Vagina (tissue), 2 donors: ENCODE results near the gene SCN8A. TPM values are rescaled to one million over a fixed set of nuclear protein-coding genes. Genes with fewer than 3 reads are reported as not detected.

Experiments used
- DNase-seq, 2 donors: peaks; one replicate each; pipeline ENCODE4 v3.0.0-alpha.2; 2017; ENCODE audit errors: extremely low spot score in 2 of 2
- H3K27ac ChIP-seq: fragments of 200-600 bp; sonication (generic); one replicate; pipeline ENCODE4 v1.5.1; 2019
- H3K27me3 ChIP-seq: fragments of 200-600 bp; sonication (generic); one replicate; pipeline ENCODE4 v1.5.1; 2019
- H3K36me3 ChIP-seq, 2 donors: fragments of 200-600 bp; sonication (generic); one replicate each; pipeline ENCODE4 v1.5.1; 2017 to 2019
- H3K4me1 ChIP-seq: fragments of 200-600 bp; sonication (generic); one replicate; pipeline ENCODE4 v1.5.1; 2019
- H3K4me3 ChIP-seq, 2 donors: fragments of 200-600 bp; sonication (generic); 1 replicate in 1 of 2; 2 replicates in 1 of 2; pipeline ENCODE4 v1.5.1; 2016 to 2019
- H3K9me3 ChIP-seq: fragments of 200-600 bp; sonication (generic); one replicate; pipeline ENCODE4 v1.5.1; 2019
- POLR2A ChIP-seq, 2 donors: fragments of 450-650 bp; IDR thresholded peaks; one replicate each; pipeline ENCODE4 v1.6.1; 2017; ENCODE audit warnings: antibody characterized with exemption in 2 of 2, mild to moderate bottlenecking in 2 of 2, moderate library complexity in 2 of 2
- POLR2AphosphoS5 ChIP-seq, 2 donors: sonication (generic); formaldehyde crosslinking; IDR thresholded peaks; one replicate each; pipeline ENCODE4 v1.9.0; 2017; ENCODE audit warnings: antibody characterized with exemption in 2 of 2, mild to moderate bottlenecking in 2 of 2, low read depth in 1 of 2; ENCODE audit not compliant: insufficient read depth in 1 of 2
- intact Hi-C: fragments of 100-400 bp; cut with DNase I; formaldehyde crosslinking; loops from one replicate; pipeline ENCODE4 v1.15.1; 2023
- total RNA-seq: library from RNA; depleted of rRNA; stranded (reverse); fragments of >200 nt; gene quantifications from one replicate; pipeline ENCODE4 v1.2.3, GENCODE V29; 2016
- TF ChIP-seq, protein P1 (sequence below), 3 experiments: fragments of 450-650 bp in 2 of 3; fragments of 200-600 bp in 1 of 3; sonication (generic) in 1 of 3; IDR thresholded peaks; one replicate each; pipeline ENCODE4 v1.5.1; 2017 to 2019; ENCODE audit warnings: antibody characterized with exemption in 3 of 3, mild to moderate bottlenecking in 2 of 3, moderate library complexity in 2 of 3

SCN8A gene
- total RNA-seq, 1 donor from 2014 or later, result 3.7 TPM

DNA sequence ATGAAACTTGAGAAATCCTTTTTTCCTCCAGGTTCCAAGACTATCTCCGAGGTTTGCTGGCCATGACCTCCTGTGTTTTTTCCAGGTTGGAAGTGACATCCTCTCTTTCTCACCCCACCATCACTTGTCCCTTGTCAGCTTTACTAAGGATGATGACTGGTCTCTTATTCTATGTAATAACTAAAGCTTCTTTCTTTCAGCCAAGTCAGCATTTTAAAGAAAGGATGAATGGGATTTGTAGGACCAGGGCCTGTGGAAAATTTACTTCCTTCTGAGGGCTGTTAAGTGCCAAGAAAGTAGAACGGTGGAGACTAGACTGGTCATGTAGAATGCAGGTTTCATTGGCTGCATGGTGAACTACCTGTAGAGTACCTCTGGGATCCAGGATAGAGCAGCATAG is 183.9 kb downstream of the SCN8A start:
- Histone ChIP-seq H3K9me3 (no peaks in the 10 kb centered on the region), H3K27me3 (no peaks in the 10 kb centered on the region), H3K36me3 (no peaks in the 10 kb centered on the region), H3K4me3 (no peak overlapping the region), H3K27ac (no peak overlapping the region), H3K4me1 (no peaks in the 10 kb centered on the region)
- no peak for DNase-seq
- no peak for TF ChIP-seq POLR2AphosphoS5 (IDR thresholded peaks at IDR 0.05; ENCODE audit: insufficient read depth in 1 of 2, low read depth in 1 of 2)
- TF ChIP-seq, protein P1, sequence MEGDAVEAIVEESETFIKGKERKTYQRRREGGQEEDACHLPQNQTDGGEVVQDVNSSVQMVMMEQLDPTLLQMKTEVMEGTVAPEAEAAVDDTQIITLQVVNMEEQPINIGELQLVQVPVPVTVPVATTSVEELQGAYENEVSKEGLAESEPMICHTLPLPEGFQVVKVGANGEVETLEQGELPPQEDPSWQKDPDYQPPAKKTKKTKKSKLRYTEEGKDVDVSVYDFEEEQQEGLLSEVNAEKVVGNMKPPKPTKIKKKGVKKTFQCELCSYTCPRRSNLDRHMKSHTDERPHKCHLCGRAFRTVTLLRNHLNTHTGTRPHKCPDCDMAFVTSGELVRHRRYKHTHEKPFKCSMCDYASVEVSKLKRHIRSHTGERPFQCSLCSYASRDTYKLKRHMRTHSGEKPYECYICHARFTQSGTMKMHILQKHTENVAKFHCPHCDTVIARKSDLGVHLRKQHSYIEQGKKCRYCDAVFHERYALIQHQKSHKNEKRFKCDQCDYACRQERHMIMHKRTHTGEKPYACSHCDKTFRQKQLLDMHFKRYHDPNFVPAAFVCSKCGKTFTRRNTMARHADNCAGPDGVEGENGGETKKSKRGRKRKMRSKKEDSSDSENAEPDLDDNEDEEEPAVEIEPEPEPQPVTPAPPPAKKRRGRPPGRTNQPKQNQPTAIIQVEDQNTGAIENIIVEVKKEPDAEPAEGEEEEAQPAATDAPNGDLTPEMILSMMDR (IDR thresholded peaks at IDR 0.05), result no peak
- no peak for TF ChIP-seq POLR2A (IDR thresholded peaks at IDR 0.05)
- intact Hi-C loops, result no loop called here

DNA sequence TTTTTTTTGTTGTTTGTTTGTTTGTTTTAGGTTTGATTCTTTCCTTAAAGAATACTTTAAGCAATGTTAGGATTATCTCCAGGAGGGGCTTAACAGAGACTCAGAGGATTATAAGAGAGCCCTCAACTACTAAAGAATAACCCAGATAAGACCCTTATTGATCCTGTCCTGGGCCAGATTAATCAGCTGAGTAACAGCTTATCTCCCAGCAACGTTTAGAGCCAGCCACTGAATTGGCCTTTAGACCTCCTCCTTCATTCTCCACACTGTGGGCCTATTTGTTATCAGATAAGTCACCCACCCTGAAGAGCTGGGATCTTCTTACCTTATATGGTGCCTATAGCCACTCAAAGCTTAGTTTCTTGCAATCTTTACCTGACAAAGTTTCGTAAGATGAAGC is 186.4 kb downstream of the SCN8A start:
- H3K4me1 ChIP-seq, result no peaks in the 10 kb centered on the region
- TF ChIP-seq, protein P1 (IDR thresholded peaks at IDR 0.05), result no peak
- no peak for TF ChIP-seq POLR2A (IDR thresholded peaks at IDR 0.05)
- H3K9me3 ChIP-seq, result no peaks in the 10 kb centered on the region
- H3K27me3 ChIP-seq, result no peaks in the 10 kb centered on the region
- H3K4me3 ChIP-seq, result no peak overlapping the region
- no peaks in the 10 kb centered on the region for H3K36me3 ChIP-seq
- intact Hi-C loops, result no loop called here
- H3K27ac ChIP-seq, result no peak overlapping the region
- no peak for DNase-seq

DNA sequence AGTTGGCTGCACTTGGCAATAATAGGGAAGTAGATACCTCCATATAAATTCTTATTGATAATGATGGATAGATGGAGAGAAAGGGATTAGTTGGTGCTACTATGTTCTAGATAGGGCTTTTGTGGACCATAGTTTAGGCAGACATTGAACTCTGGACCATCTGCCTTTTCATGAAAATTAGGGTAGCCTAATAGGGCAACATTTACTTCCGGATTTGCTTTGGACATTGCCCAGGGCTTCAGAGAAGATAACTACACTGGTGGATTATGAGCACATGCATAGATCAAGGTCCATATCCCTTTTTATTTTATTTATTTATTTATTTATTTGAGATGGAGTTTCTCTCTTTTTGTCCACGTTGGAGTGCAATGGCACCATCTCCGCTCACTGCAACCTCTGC is 186.9 kb downstream of the SCN8A start:
- Histone ChIP-seq H3K4me3 (no peak overlapping the region), H3K36me3 (no peaks in the 10 kb centered on the region), H3K27me3 (no peaks in the 10 kb centered on the region), H3K4me1 (no peaks in the 10 kb centered on the region), H3K27ac (no peak overlapping the region), H3K9me3 (no peaks in the 10 kb centered on the region)
- DNase-seq, result no peak
- intact Hi-C loops, result no loop called here
- TF ChIP-seq POLR2A (IDR thresholded peaks at IDR 0.05) (no peak), POLR2AphosphoS5 (IDR thresholded peaks at IDR 0.05; ENCODE audit: insufficient read depth in 1 of 2, low read depth in 1 of 2) (no peak)
- TF ChIP-seq, protein P1 (IDR thresholded peaks at IDR 0.05), result no peak

DNA sequence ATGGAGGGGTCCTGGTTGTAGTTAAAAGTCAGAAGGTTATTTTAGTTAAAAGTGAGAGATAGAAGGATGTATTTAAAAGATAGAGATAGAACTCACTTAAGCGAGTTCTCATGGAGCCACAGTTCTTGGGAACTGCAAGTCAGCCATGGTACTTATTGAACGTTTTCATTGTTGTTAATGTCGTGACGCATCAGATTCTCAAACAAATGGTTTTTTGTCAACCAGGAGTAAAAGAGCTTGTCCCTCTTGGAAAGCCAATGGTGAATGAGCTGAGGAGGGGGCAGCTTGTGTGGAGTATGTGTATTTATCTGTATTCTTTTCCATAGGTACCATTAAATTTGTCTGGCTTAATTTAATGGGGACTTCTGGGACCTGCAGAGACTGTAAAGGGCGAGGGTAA is 188.8 kb downstream of the SCN8A start:
- Histone ChIP-seq H3K9me3 (no peaks in the 10 kb centered on the region), H3K4me3 (no peak overlapping the region), H3K36me3 (no peaks in the 10 kb centered on the region), H3K27ac (no peak overlapping the region), H3K4me1 (no peaks in the 10 kb centered on the region), H3K27me3 (no peaks in the 10 kb centered on the region)
- intact Hi-C loops, result no loop called here
- no peak for DNase-seq
- TF ChIP-seq, protein P1 (IDR thresholded peaks at IDR 0.05), result no peak
- TF ChIP-seq POLR2A (IDR thresholded peaks at IDR 0.05), result no peak
- no peak for TF ChIP-seq POLR2AphosphoS5 (IDR thresholded peaks at IDR 0.05; ENCODE audit: insufficient read depth in 1 of 2, low read depth in 1 of 2)

DNA sequence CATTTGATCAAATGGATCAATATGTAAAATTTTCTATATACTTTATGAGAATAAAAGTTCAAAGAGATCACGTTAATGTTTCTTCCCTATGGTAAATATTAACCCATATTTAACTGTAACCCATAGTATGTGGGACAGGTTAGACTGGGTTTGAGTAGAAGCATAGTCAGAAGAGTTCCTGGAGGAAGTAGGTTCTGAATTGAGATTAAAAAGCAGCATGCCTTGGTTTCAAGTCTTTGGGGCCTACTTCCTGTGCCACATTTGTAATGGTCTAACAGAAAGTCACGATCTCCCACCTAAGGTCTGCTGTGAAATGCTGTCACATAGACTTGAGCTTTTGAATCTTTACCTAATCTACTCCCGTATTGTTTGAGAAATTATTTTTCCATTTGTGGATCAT is 193.7 kb downstream of the SCN8A start:
- no peak for DNase-seq
- Histone ChIP-seq H3K27ac (no peak overlapping the region), H3K36me3 (no peaks in the 10 kb centered on the region), H3K4me3 (no peak overlapping the region), H3K9me3 (no peaks in the 10 kb centered on the region), H3K4me1 (no peaks in the 10 kb centered on the region), H3K27me3 (no peaks in the 10 kb centered on the region)
- intact Hi-C loops, result no loop called here
- TF ChIP-seq POLR2A (IDR thresholded peaks at IDR 0.05), result no peak

DNA sequence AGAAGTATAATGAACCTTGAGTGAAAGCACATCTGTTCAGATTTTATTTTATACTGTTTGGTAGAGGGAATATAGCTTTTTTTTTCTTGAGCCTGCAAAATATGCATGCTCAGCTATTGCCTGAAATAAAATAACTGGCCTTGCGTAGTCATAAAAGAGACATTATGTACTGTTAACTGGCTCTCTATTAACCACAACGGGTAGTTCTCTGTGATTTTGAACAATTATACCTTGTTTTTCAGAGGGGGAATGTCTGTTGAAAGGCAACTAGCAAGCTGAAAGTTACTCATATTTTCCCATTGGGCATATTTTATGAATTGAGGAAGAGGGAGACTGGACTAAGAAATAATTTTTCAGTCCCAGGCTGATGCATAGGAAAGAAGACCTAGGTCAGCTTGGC is 194.9 kb downstream of the SCN8A start:
- Histone ChIP-seq H3K9me3 (no peaks in the 10 kb centered on the region), H3K27ac (no peak overlapping the region), H3K36me3 (no peaks in the 10 kb centered on the region), H3K4me3 (no peak overlapping the region), H3K27me3 (no peaks in the 10 kb centered on the region), H3K4me1 (no peaks in the 10 kb centered on the region)
- DNase-seq, result no peak
- TF ChIP-seq, protein P1 (IDR thresholded peaks at IDR 0.05), result no peak
- TF ChIP-seq POLR2A (IDR thresholded peaks at IDR 0.05) (no peak), POLR2AphosphoS5 (IDR thresholded peaks at IDR 0.05; ENCODE audit: insufficient read depth in 1 of 2, low read depth in 1 of 2) (no peak)
- intact Hi-C loops, result no loop called here
